ENCODE measurements around the gene HSPA9. TPM values are rescaled to one million over a fixed set of nuclear protein-coding genes. Genes with fewer than 3 reads are reported as not detected.

Gene HSPA9
- total RNA-seq, 1 experiment from 2014 or later = 414 TPM

- H3K4me3 Mint-ChIP-seq = peak overlapping the region; percentile 97
- ATAC-seq (no peak), DNase-seq (ENCODE audit: low spot score) (no peak)
- ChIA-PET CTCF (no interaction called here), POLR2A (interaction anchor here (1.1 to 1.4 kb wide), 2 partner anchors 30 to 180 kb away, joined by 3 read pairs; partner anchors contain the start of genes CTNNA1 and ETF1)
- H3K9me3 Mint-ChIP-seq = no peaks in the 10 kb centered on the region
- no peaks in the 10 kb centered on the region; the same call in 1 of the 2 replicates for H3K27me3 Mint-ChIP-seq (ENCODE audit: low read depth)
- peaks cover 65% of the 10 kb centered on the region for H3K36me3 Mint-ChIP-seq
- TF ChIP-seq SMAD3 (CRISPR knock-in tag; IDR thresholded peaks at IDR 0.05; ENCODE audit: borderline replicate concordance) = no peak
- TF ChIP-seq, protein P1, sequence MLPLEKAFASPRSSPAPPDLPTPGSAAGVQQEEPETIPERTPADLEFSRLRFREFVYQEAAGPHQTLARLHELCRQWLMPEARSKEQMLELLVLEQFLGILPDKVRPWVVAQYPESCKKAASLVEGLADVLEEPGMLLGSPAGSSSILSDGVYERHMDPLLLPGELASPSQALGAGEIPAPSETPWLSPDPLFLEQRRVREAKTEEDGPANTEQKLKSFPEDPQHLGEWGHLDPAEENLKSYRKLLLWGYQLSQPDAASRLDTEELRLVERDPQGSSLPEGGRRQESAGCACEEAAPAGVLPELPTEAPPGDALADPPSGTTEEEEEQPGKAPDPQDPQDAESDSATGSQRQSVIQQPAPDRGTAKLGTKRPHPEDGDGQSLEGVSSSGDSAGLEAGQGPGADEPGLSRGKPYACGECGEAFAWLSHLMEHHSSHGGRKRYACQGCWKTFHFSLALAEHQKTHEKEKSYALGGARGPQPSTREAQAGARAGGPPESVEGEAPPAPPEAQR (CRISPR knock-in tag; IDR thresholded peaks at IDR 0.05) = no peak
- TF ChIP-seq ELF4 (CRISPR knock-in tag; IDR thresholded peaks at IDR 0.05; ENCODE audit: low read depth) = no peak
- no peak for TF ChIP-seq ESRRA (CRISPR knock-in tag; IDR thresholded peaks at IDR 0.05; ENCODE audit: borderline replicate concordance)
- TF ChIP-seq HMGA2 (CRISPR knock-in tag; IDR thresholded peaks at IDR 0.05) = no peak
- TF ChIP-seq, protein P2, sequence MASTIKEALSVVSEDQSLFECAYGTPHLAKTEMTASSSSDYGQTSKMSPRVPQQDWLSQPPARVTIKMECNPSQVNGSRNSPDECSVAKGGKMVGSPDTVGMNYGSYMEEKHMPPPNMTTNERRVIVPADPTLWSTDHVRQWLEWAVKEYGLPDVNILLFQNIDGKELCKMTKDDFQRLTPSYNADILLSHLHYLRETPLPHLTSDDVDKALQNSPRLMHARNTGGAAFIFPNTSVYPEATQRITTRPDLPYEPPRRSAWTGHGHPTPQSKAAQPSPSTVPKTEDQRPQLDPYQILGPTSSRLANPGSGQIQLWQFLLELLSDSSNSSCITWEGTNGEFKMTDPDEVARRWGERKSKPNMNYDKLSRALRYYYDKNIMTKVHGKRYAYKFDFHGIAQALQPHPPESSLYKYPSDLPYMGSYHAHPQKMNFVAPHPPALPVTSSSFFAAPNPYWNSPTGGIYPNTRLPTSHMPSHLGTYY (CRISPR knock-in tag; IDR thresholded peaks at IDR 0.05) = no peak
- TF ChIP-seq OVOL2 (CRISPR knock-in tag; IDR thresholded peaks at IDR 0.05; ENCODE audit: borderline replicate concordance) = no peak
- peaks cover 10% of the 10 kb centered on the region for H3K4me1 Mint-ChIP-seq
- H3K27ac Mint-ChIP-seq = 0 out of 2 replicates have a peak overlapping the region, but pooled peaks have one; percentile 60
Measured at GRCh38 chr5:138573223-138573622, 2.0 kb downstream of the HSPA9 start.

- Mint-ChIP-seq H3K36me3 (peaks cover 87% of the 10 kb centered on the region), H3K27ac (no peak overlapping the region), H3K9me3 (no peaks in the 10 kb centered on the region), H3K27me3 (ENCODE audit: low read depth) (no peaks in the 10 kb centered on the region; the same call in 1 of the 2 replicates), H3K4me3 (no peak overlapping the region), H3K4me1 (peaks cover 9% of the 10 kb centered on the region)
- CTCF ChIA-PET = no interaction called here
- ATAC-seq (no peak), DNase-seq (ENCODE audit: low spot score) (no peak)
- POLR2A ChIA-PET = interaction anchor here (0.6 kb wide), 1 partner anchor 695 kb away, joined by 8 read pairs; no protein-coding TSS in a partner anchor
- TF ChIP-seq FOXP4 (CRISPR knock-in tag; IDR thresholded peaks at IDR 0.05) = no peak
- TF ChIP-seq, protein P3, sequence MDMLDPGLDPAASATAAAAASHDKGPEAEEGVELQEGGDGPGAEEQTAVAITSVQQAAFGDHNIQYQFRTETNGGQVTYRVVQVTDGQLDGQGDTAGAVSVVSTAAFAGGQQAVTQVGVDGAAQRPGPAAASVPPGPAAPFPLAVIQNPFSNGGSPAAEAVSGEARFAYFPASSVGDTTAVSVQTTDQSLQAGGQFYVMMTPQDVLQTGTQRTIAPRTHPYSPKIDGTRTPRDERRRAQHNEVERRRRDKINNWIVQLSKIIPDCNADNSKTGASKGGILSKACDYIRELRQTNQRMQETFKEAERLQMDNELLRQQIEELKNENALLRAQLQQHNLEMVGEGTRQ (CRISPR knock-in tag; IDR thresholded peaks at IDR 0.05) = no peak
- TF ChIP-seq, protein P4, sequence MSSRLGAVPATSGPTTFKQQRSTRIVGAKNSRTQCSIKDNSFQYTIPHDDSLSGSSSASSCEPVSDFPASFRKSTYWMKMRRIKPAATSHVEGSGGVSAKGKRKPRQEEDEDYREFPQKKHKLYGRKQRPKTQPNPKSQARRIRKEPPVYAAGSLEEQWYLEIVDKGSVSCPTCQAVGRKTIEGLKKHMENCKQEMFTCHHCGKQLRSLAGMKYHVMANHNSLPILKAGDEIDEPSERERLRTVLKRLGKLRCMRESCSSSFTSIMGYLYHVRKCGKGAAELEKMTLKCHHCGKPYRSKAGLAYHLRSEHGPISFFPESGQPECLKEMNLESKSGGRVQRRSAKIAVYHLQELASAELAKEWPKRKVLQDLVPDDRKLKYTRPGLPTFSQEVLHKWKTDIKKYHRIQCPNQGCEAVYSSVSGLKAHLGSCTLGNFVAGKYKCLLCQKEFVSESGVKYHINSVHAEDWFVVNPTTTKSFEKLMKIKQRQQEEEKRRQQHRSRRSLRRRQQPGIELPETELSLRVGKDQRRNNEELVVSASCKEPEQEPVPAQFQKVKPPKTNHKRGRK (CRISPR knock-in tag; IDR thresholded peaks at IDR 0.05; ENCODE audit: borderline replicate concordance) = no peak
- no peak for TF ChIP-seq MLX (CRISPR knock-in tag; IDR thresholded peaks at IDR 0.05)
- TF ChIP-seq CDX4 (CRISPR knock-in tag; IDR thresholded peaks at IDR 0.05; ENCODE audit: borderline replicate concordance) = no peak
- TF ChIP-seq, protein P5, sequence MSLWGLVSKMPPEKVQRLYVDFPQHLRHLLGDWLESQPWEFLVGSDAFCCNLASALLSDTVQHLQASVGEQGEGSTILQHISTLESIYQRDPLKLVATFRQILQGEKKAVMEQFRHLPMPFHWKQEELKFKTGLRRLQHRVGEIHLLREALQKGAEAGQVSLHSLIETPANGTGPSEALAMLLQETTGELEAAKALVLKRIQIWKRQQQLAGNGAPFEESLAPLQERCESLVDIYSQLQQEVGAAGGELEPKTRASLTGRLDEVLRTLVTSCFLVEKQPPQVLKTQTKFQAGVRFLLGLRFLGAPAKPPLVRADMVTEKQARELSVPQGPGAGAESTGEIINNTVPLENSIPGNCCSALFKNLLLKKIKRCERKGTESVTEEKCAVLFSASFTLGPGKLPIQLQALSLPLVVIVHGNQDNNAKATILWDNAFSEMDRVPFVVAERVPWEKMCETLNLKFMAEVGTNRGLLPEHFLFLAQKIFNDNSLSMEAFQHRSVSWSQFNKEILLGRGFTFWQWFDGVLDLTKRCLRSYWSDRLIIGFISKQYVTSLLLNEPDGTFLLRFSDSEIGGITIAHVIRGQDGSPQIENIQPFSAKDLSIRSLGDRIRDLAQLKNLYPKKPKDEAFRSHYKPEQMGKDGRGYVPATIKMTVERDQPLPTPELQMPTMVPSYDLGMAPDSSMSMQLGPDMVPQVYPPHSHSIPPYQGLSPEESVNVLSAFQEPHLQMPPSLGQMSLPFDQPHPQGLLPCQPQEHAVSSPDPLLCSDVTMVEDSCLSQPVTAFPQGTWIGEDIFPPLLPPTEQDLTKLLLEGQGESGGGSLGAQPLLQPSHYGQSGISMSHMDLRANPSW (CRISPR knock-in tag; conservative IDR thresholded peaks at IDR 0.05; ENCODE audit: low read depth) = no peak
- no peak for TF ChIP-seq ARID4B (CRISPR knock-in tag; IDR thresholded peaks at IDR 0.05; ENCODE audit: borderline replicate concordance)
- TF ChIP-seq FOXP1 (CRISPR knock-in tag; IDR thresholded peaks at IDR 0.05; ENCODE audit: borderline replicate concordance) = no peak
Measured at GRCh38 chr5:138570871-138571270, 4.3 kb downstream of the HSPA9 start.

All from WTC11 (cell line).